Esophagus muscularis mucosa (tissue), 4 donors: Measurements from ENCODE around the gene CTRB1.

ENCODE experiments used
- CTCF ChIP-seq, 3 experiments: fragments of 200-600 bp in 2 of 3; fragments of 450-650 bp in 1 of 3; sonication (generic) in 2 of 3; IDR thresholded peaks; one replicate each; pipeline ENCODE4 v1.5.1; 2017 to 2019; ENCODE audit warnings: antibody characterized with exemption in 3 of 3, mild to moderate bottlenecking in 2 of 3, moderate library complexity in 1 of 3
- EP300 ChIP-seq: sonication (generic); formaldehyde crosslinking; IDR thresholded peaks from one replicate; pipeline ENCODE4 v1.6.1; 2017; ENCODE audit warnings: antibody characterized with exemption
- POLR2A ChIP-seq: fragments of 450-650 bp; IDR thresholded peaks from one replicate; pipeline ENCODE4 v1.6.1; 2017; ENCODE audit warnings: antibody characterized with exemption, moderate library complexity, mild to moderate bottlenecking, low read depth
- POLR2AphosphoS5 ChIP-seq, 2 donors: sonication (generic); formaldehyde crosslinking; IDR thresholded peaks; one replicate each; pipeline ENCODE4 v1.6.1; 2017; ENCODE audit warnings: antibody characterized with exemption in 2 of 2

- no peak for TF ChIP-seq EP300
- TF ChIP-seq CTCF (IDR thresholded peaks at IDR 0.05): no peak
- TF ChIP-seq POLR2AphosphoS5 (IDR thresholded peaks at IDR 0.05): no peak
- TF ChIP-seq POLR2A: no peak
Measured at GRCh38 chr16:75260851-75261589, 42.2 kb downstream of the CTRB1 start.
